ENCODE data around the gene SLC35F4. TPM values are rescaled to one million over a fixed set of nuclear protein-coding genes. Genes with fewer than 3 reads are reported as not detected.
"Not testable (repeated sequence)": the region's sequence is repeated elsewhere in the genome, so short reads cannot be mapped to it uniquely, and the experiment has no call there.

Gene SLC35F4
- total and polyA plus RNA-seq, 2 donors = not detected

GRCh38 chr14:57709086-57709485 is 156.8 kb downstream of the SLC35F4 start:
- not testable (repeated sequence) for H3K4me1 ChIP-seq (ENCODE audit: control insufficient read depth in 2 of 2, insufficient read depth in 2 of 2, low read length in 2 of 2); H3K27ac ChIP-seq (ENCODE audit: low read depth in 1 of 2, low read length in 1 of 2); H3K27me3 ChIP-seq (ENCODE audit: control insufficient read depth in 2 of 2, insufficient read depth in 1 of 2, low read length in 1 of 2); H3K9me3 ChIP-seq (ENCODE audit: control insufficient read depth in 2 of 2, insufficient read depth in 1 of 2, low read length in 1 of 2); DNase-seq (ENCODE audit: low read depth in 6 of 9, low spot score in 9 of 9); H3K4me3 ChIP-seq (ENCODE audit: low read length in 2 of 2); H3K36me3 ChIP-seq (ENCODE audit: control insufficient read depth in 2 of 2, insufficient read depth in 2 of 2, low read length in 1 of 2)
- WGBS = 93% methylated on average over 5 of the region's 5 CpGs

- no peak overlapping the region for H3K27ac ChIP-seq (ENCODE audit: low read depth in 1 of 2, low read length in 1 of 2)
- H3K4me3 ChIP-seq (ENCODE audit: low read length in 2 of 2) = no peak overlapping the region
- peaks cover 1 to 3% of the 10 kb centered on the region in 2 donors for H3K9me3 ChIP-seq (ENCODE audit: control insufficient read depth in 2 of 2, insufficient read depth in 1 of 2, low read length in 1 of 2)
- H3K4me1 ChIP-seq (ENCODE audit: control insufficient read depth in 2 of 2, insufficient read depth in 2 of 2, low read length in 2 of 2) = no peaks in the 10 kb centered on the region
- H3K36me3 ChIP-seq (ENCODE audit: control insufficient read depth in 2 of 2, insufficient read depth in 2 of 2, low read length in 1 of 2) = no peaks in the 10 kb centered on the region
- H3K27me3 ChIP-seq (ENCODE audit: control insufficient read depth in 2 of 2, insufficient read depth in 1 of 2, low read length in 1 of 2) = no peaks in the 10 kb centered on the region
- no peak for DNase-seq (ENCODE audit: low read depth in 6 of 9, low spot score in 9 of 9)
- WGBS = 51% methylated on average over 5 of the region's 5 CpGs
Observed at GRCh38 chr14:57707219-57707618, 158.7 kb downstream of the SLC35F4 start.

GRCh38 chr14:57704763-57705162 is 161.1 kb downstream of the SLC35F4 start:
- no peaks in the 10 kb centered on the region for H3K4me1 ChIP-seq (ENCODE audit: control insufficient read depth in 2 of 2, insufficient read depth in 2 of 2, low read length in 2 of 2)
- H3K9me3 ChIP-seq (ENCODE audit: control insufficient read depth in 2 of 2, insufficient read depth in 1 of 2, low read length in 1 of 2) = no peaks in the 10 kb centered on the region
- H3K36me3 ChIP-seq (ENCODE audit: control insufficient read depth in 2 of 2, insufficient read depth in 2 of 2, low read length in 1 of 2) = no peaks in the 10 kb centered on the region
- no peak overlapping the region for H3K4me3 ChIP-seq (ENCODE audit: low read length in 2 of 2)
- no peaks in the 10 kb centered on the region for H3K27me3 ChIP-seq (ENCODE audit: control insufficient read depth in 2 of 2, insufficient read depth in 1 of 2, low read length in 1 of 2)
- no peak overlapping the region for H3K27ac ChIP-seq (ENCODE audit: low read depth in 1 of 2, low read length in 1 of 2)
- no peak for DNase-seq (ENCODE audit: low read depth in 6 of 9, low spot score in 9 of 9)
- WGBS = 99% methylated on average over 1 of the region's 1 CpG

GRCh38 chr14:57699947-57700346 is 165.9 kb downstream of the SLC35F4 start:
- Histone ChIP-seq H3K27ac (ENCODE audit: low read depth in 1 of 2, low read length in 1 of 2) (no peak overlapping the region), H3K9me3 (ENCODE audit: control insufficient read depth in 2 of 2, insufficient read depth in 1 of 2, low read length in 1 of 2) (no peaks in the 10 kb centered on the region), H3K36me3 (ENCODE audit: control insufficient read depth in 2 of 2, insufficient read depth in 2 of 2, low read length in 1 of 2) (no peaks in the 10 kb centered on the region), H3K4me1 (ENCODE audit: control insufficient read depth in 2 of 2, insufficient read depth in 2 of 2, low read length in 2 of 2) (no peaks in the 10 kb centered on the region), H3K27me3 (ENCODE audit: control insufficient read depth in 2 of 2, insufficient read depth in 1 of 2, low read length in 1 of 2) (no peaks in the 10 kb centered on the region), H3K4me3 (ENCODE audit: low read length in 2 of 2) (no peak overlapping the region)
- DNase-seq (ENCODE audit: low read depth in 6 of 9, low spot score in 9 of 9) = no peak
- 47% methylated on average over 3 of the region's 3 CpGs for WGBS

- Histone ChIP-seq H3K4me1 (ENCODE audit: control insufficient read depth in 2 of 2, insufficient read depth in 2 of 2, low read length in 2 of 2) (no peaks in the 10 kb centered on the region), H3K27ac (ENCODE audit: low read depth in 1 of 2, low read length in 1 of 2) (no peak overlapping the region), H3K27me3 (ENCODE audit: control insufficient read depth in 2 of 2, insufficient read depth in 1 of 2, low read length in 1 of 2) (no peaks in the 10 kb centered on the region), H3K9me3 (ENCODE audit: control insufficient read depth in 2 of 2, insufficient read depth in 1 of 2, low read length in 1 of 2) (no peaks in the 10 kb centered on the region), H3K4me3 (ENCODE audit: low read length in 2 of 2) (no peak overlapping the region), H3K36me3 (ENCODE audit: control insufficient read depth in 2 of 2, insufficient read depth in 2 of 2, low read length in 1 of 2) (no peaks in the 10 kb centered on the region)
- DNase-seq (ENCODE audit: low read depth in 6 of 9, low spot score in 9 of 9) = no peak
Observed at GRCh38 chr14:57692671-57693070, 173.2 kb downstream of the SLC35F4 start.

- Histone ChIP-seq H3K4me1 (ENCODE audit: control insufficient read depth in 2 of 2, insufficient read depth in 2 of 2, low read length in 2 of 2) (no peaks in the 10 kb centered on the region), H3K27me3 (ENCODE audit: control insufficient read depth in 2 of 2, insufficient read depth in 1 of 2, low read length in 1 of 2) (no peaks in the 10 kb centered on the region), H3K27ac (ENCODE audit: low read depth in 1 of 2, low read length in 1 of 2) (no peak overlapping the region), H3K36me3 (ENCODE audit: control insufficient read depth in 2 of 2, insufficient read depth in 2 of 2, low read length in 1 of 2) (no peaks in the 10 kb centered on the region), H3K4me3 (ENCODE audit: low read length in 2 of 2) (no peak overlapping the region), H3K9me3 (ENCODE audit: control insufficient read depth in 2 of 2, insufficient read depth in 1 of 2, low read length in 1 of 2) (no peaks in the 10 kb centered on the region)
- 77% methylated on average over 1 of the region's 1 CpG for WGBS
- DNase-seq (ENCODE audit: low read depth in 6 of 9, low spot score in 9 of 9) = no peak
Observed at GRCh38 chr14:57687416-57687815, 178.5 kb downstream of the SLC35F4 start.

- Histone ChIP-seq H3K4me1 (ENCODE audit: control insufficient read depth in 2 of 2, insufficient read depth in 2 of 2, low read length in 2 of 2) (no peaks in the 10 kb centered on the region), H3K27me3 (ENCODE audit: control insufficient read depth in 2 of 2, insufficient read depth in 1 of 2, low read length in 1 of 2) (no peaks in the 10 kb centered on the region), H3K9me3 (ENCODE audit: control insufficient read depth in 2 of 2, insufficient read depth in 1 of 2, low read length in 1 of 2) (no peaks in the 10 kb centered on the region), H3K4me3 (ENCODE audit: low read length in 2 of 2) (no peak overlapping the region), H3K36me3 (ENCODE audit: control insufficient read depth in 2 of 2, insufficient read depth in 2 of 2, low read length in 1 of 2) (no peaks in the 10 kb centered on the region), H3K27ac (ENCODE audit: low read depth in 1 of 2, low read length in 1 of 2) (no peak overlapping the region)
- WGBS = 76% methylated on average over 4 of the region's 4 CpGs
- no peak for DNase-seq (ENCODE audit: low read depth in 6 of 9, low spot score in 9 of 9)
Observed at GRCh38 chr14:57686304-57686703, 179.6 kb downstream of the SLC35F4 start.

- H3K27me3 ChIP-seq (ENCODE audit: control insufficient read depth in 2 of 2, insufficient read depth in 1 of 2, low read length in 1 of 2) = no peaks in the 10 kb centered on the region
- 91% methylated on average over 3 of the region's 3 CpGs for WGBS
- no peaks in the 10 kb centered on the region for H3K9me3 ChIP-seq (ENCODE audit: control insufficient read depth in 2 of 2, insufficient read depth in 1 of 2, low read length in 1 of 2)
Observed at GRCh38 chr14:57671021-57671420, 194.9 kb downstream of the SLC35F4 start.

GRCh38 chr14:57660208-57660607 is 205.7 kb downstream of the SLC35F4 start:
- Histone ChIP-seq H3K4me1 (ENCODE audit: control insufficient read depth in 2 of 2, insufficient read depth in 2 of 2, low read length in 2 of 2) (no peaks in the 10 kb centered on the region), H3K9me3 (ENCODE audit: control insufficient read depth in 2 of 2, insufficient read depth in 1 of 2, low read length in 1 of 2) (no peaks in the 10 kb centered on the region), H3K27ac (ENCODE audit: low read depth in 1 of 2, low read length in 1 of 2) (no peak overlapping the region), H3K36me3 (ENCODE audit: control insufficient read depth in 2 of 2, insufficient read depth in 2 of 2, low read length in 1 of 2) (no peaks in the 10 kb centered on the region), H3K27me3 (ENCODE audit: control insufficient read depth in 2 of 2, insufficient read depth in 1 of 2, low read length in 1 of 2) (no peaks in the 10 kb centered on the region), H3K4me3 (ENCODE audit: low read length in 2 of 2) (no peak overlapping the region)
- DNase-seq (ENCODE audit: low read depth in 6 of 9, low spot score in 9 of 9) = no peak
- WGBS = 64% methylated on average over 2 of the region's 2 CpGs

More at GRCh38 chr14:57671021-57671420, 194.9 kb downstream of the SLC35F4 start:
- no peak for DNase-seq (ENCODE audit: low read depth in 6 of 9, low spot score in 9 of 9)
- no peaks in the 10 kb centered on the region for H3K4me1 ChIP-seq (ENCODE audit: control insufficient read depth in 2 of 2, insufficient read depth in 2 of 2, low read length in 2 of 2)
- H3K27ac ChIP-seq (ENCODE audit: low read depth in 1 of 2, low read length in 1 of 2) = no peak overlapping the region
- H3K4me3 ChIP-seq (ENCODE audit: low read length in 2 of 2) = no peak overlapping the region
- H3K36me3 ChIP-seq (ENCODE audit: control insufficient read depth in 2 of 2, insufficient read depth in 2 of 2, low read length in 1 of 2) = no peaks in the 10 kb centered on the region

- no peaks in the 10 kb centered on the region for H3K36me3 ChIP-seq (ENCODE audit: control insufficient read depth in 2 of 2, insufficient read depth in 2 of 2, low read length in 1 of 2)
- no peak for DNase-seq (ENCODE audit: low read depth in 6 of 9, low spot score in 9 of 9)
- no peak overlapping the region for H3K4me3 ChIP-seq (ENCODE audit: low read length in 2 of 2)
- H3K27me3 ChIP-seq (ENCODE audit: control insufficient read depth in 2 of 2, insufficient read depth in 1 of 2, low read length in 1 of 2) = no peaks in the 10 kb centered on the region
- H3K4me1 ChIP-seq (ENCODE audit: control insufficient read depth in 2 of 2, insufficient read depth in 2 of 2, low read length in 2 of 2) = no peaks in the 10 kb centered on the region
- 61% methylated on average over 1 of the region's 1 CpG for WGBS
- H3K9me3 ChIP-seq (ENCODE audit: control insufficient read depth in 2 of 2, insufficient read depth in 1 of 2, low read length in 1 of 2) = no peaks in the 10 kb centered on the region
- H3K27ac ChIP-seq (ENCODE audit: low read depth in 1 of 2, low read length in 1 of 2) = no peak overlapping the region
Observed at GRCh38 chr14:57659052-57659451, 206.8 kb downstream of the SLC35F4 start.
